Keratinocyte (primary cell): Measurements from ENCODE around the gene COL25A1.

Experiments
- CTCF ChIP-seq, 3 experiments: IDR thresholded peaks in 1 of 3; conservative IDR thresholded peaks in 1 of 3; optimal IDR thresholded peaks in 1 of 3; 2 replicates in 2 of 3; 3 replicates in 1 of 3; pipeline versions ENCODE3 to v1.5.1; 2011; ENCODE audit warnings: low read length in 3 of 3, mild to moderate bottlenecking in 3 of 3, moderate library complexity in 2 of 3, control low read depth in 1 of 3, inconsistent platforms in 1 of 3; ENCODE audit not compliant: insufficient read depth in 2 of 3; ENCODE audit errors: extremely low read depth in 1 of 3
- EZH2 ChIP-seq: IDR thresholded peaks from one replicate; pipeline ENCODE4 v1.6.1; 2012; ENCODE audit warnings: inconsistent platforms, mild to moderate bottlenecking, low read length, moderate library complexity

- TF ChIP-seq CTCF (optimal IDR thresholded peaks at IDR 0.05 in 1 of 3, IDR thresholded peaks at IDR 0.05 in 1 of 3, conservative IDR thresholded peaks at IDR 0.05 in 1 of 3; ENCODE audit: extremely low read depth in 1 of 3, insufficient read depth in 2 of 3, low read length in 3 of 3) (no peak), EZH2 (no peak)
Measured at GRCh38 chr4:108878806-108879205, 423.7 kb downstream of the COL25A1 start.
